Measurements from ENCODE around the gene MED12.

MED12 gene

GRCh38 chrX:71144651-71145050 is 26.3 kb downstream of the MED12 start, which contains the start of gene NLGN3:
Gene NLGN3, plus strand, starts transcription at chrX:71144841. Its CDS starts 2,909 bp downstream, at chrX:71147750.
- H3K4me1 ChIP-seq (ENCODE audit: low read length): no peaks in the 10 kb centered on the region
- no peaks in the 10 kb centered on the region for H3K79me2 ChIP-seq (ENCODE audit: low read length)
- no peaks in the 10 kb centered on the region for H3K27me3 ChIP-seq (ENCODE audit: low read depth, low read length)
- H3K36me3 ChIP-seq (replicated peaks; ENCODE audit: low read depth, low read length): no peaks in the 10 kb centered on the region
- H3K4me3 ChIP-seq (ENCODE audit: low read length): no peak within 1 kb of the TSS
- no peaks in the 10 kb centered on the region for H4K20me1 ChIP-seq (ENCODE audit: insufficient read depth, low read length)
- H2AFZ ChIP-seq (ENCODE audit: low read depth, low read length): no peak within 1 kb of the TSS
- no peak within 1 kb of the TSS for H3K4me2 ChIP-seq (ENCODE audit: low read length)
- H3K9ac ChIP-seq (ENCODE audit: low read length): no peak within 1 kb of the TSS
- H3K27ac ChIP-seq (ENCODE audit: low read length): no peak within 1 kb of the TSS
- H3K9me3 ChIP-seq (ENCODE audit: insufficient read depth, low read length): no peaks in the 10 kb centered on the region
- no peak for TF ChIP-seq CTCF (IDR thresholded peaks at IDR 0.05; ENCODE audit: low read depth, low read length)
- TF ChIP-seq EZH2phosphoT487 (IDR thresholded peaks at IDR 0.05; ENCODE audit: low read depth): no peak

- Histone ChIP-seq H4K20me1 (ENCODE audit: insufficient read depth, low read length) (no peaks in the 10 kb centered on the region), H3K4me1 (ENCODE audit: low read length) (no peaks in the 10 kb centered on the region), H3K27ac (ENCODE audit: low read length) (no peak overlapping the region), H3K4me2 (ENCODE audit: low read length) (no peak overlapping the region), H3K36me3 (replicated peaks; ENCODE audit: low read depth, low read length) (no peaks in the 10 kb centered on the region), H3K79me2 (ENCODE audit: low read length) (no peaks in the 10 kb centered on the region), H3K9ac (ENCODE audit: low read length) (no peak overlapping the region), H3K27me3 (ENCODE audit: low read depth, low read length) (no peaks in the 10 kb centered on the region), H3K9me3 (ENCODE audit: insufficient read depth, low read length) (no peaks in the 10 kb centered on the region), H3K4me3 (ENCODE audit: low read length) (no peak overlapping the region), H2AFZ (ENCODE audit: low read depth, low read length) (no peak overlapping the region)
- TF ChIP-seq EZH2phosphoT487 (IDR thresholded peaks at IDR 0.05; ENCODE audit: low read depth) (no peak), CTCF (IDR thresholded peaks at IDR 0.05; ENCODE audit: low read depth, low read length) (no peak; the same call in 1 of the 2 replicates)
Observed at GRCh38 chrX:71147496-71148277, 29.3 kb downstream of the MED12 start.

- no peak overlapping the region for H3K4me2 ChIP-seq (ENCODE audit: low read length)
- H3K4me1 ChIP-seq (ENCODE audit: low read length): no peaks in the 10 kb centered on the region
- H3K79me2 ChIP-seq (ENCODE audit: low read length): no peaks in the 10 kb centered on the region
- no peaks in the 10 kb centered on the region for H4K20me1 ChIP-seq (ENCODE audit: insufficient read depth, low read length)
- no peak overlapping the region for H2AFZ ChIP-seq (ENCODE audit: low read depth, low read length)
- H3K4me3 ChIP-seq (ENCODE audit: low read length): no peak overlapping the region
- TF ChIP-seq EZH2phosphoT487 (IDR thresholded peaks at IDR 0.05; ENCODE audit: low read depth) (no peak), CTCF (IDR thresholded peaks at IDR 0.05; ENCODE audit: low read depth, low read length) (no peak)
- H3K27ac ChIP-seq (ENCODE audit: low read length): no peak overlapping the region
- H3K27me3 ChIP-seq (ENCODE audit: low read depth, low read length): no peaks in the 10 kb centered on the region
- H3K9me3 ChIP-seq (ENCODE audit: insufficient read depth, low read length): no peaks in the 10 kb centered on the region
- H3K9ac ChIP-seq (ENCODE audit: low read length): no peak overlapping the region
- H3K36me3 ChIP-seq (replicated peaks; ENCODE audit: low read depth, low read length): no peaks in the 10 kb centered on the region
Observed at GRCh38 chrX:71148278-71148663, 29.9 kb downstream of the MED12 start.

- Histone ChIP-seq H3K27ac (ENCODE audit: low read length) (no peak overlapping the region), H3K9me3 (ENCODE audit: insufficient read depth, low read length) (no peaks in the 10 kb centered on the region), H3K9ac (ENCODE audit: low read length) (no peak overlapping the region), H2AFZ (ENCODE audit: low read depth, low read length) (no peak overlapping the region), H3K4me2 (ENCODE audit: low read length) (no peak overlapping the region), H4K20me1 (ENCODE audit: insufficient read depth, low read length) (no peaks in the 10 kb centered on the region), H3K4me3 (ENCODE audit: low read length) (no peak overlapping the region), H3K4me1 (ENCODE audit: low read length) (no peaks in the 10 kb centered on the region), H3K27me3 (ENCODE audit: low read depth, low read length) (no peaks in the 10 kb centered on the region), H3K79me2 (ENCODE audit: low read length) (no peaks in the 10 kb centered on the region), H3K36me3 (replicated peaks; ENCODE audit: low read depth, low read length) (no peaks in the 10 kb centered on the region)
- TF ChIP-seq CTCF (IDR thresholded peaks at IDR 0.05; ENCODE audit: low read depth, low read length) (no peak), EZH2phosphoT487 (IDR thresholded peaks at IDR 0.05; ENCODE audit: low read depth) (no peak)
Observed at GRCh38 chrX:71151366-71151765, 33.0 kb downstream of the MED12 start.

All from OCI-LY3 (cell line).